ENCODE measurements around the gene CCNG2. TPM values are rescaled to one million over a fixed set of nuclear protein-coding genes. Genes with fewer than 3 reads are reported as not detected.

The CCNG2 gene
- total RNA-seq, 1 experiment from 2014 or later: 10.6 TPM

DNA sequence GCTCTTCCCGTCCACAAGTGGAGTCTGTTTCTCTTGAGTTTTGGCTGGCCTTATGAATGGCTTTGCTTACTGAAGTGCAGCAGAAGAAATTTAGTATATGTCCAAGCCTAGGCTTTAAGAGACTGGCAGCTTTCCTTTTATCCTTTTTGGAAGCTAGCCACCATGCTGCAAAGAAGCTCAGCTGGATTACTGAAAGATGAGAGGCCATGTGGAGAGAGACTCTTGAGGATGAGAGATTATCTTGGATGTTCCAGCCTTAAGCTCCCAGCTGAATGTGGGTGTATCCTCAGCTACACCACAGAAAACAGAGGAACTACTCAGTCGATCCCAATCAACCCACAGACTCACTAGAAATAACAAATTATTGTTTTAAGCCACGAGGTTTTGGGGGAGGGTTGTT lies 12.5 kb downstream of the CCNG2 start:
- H4K8ac ChIP-seq (replicated peaks; ENCODE audit: insufficient read length, low read depth, low read length): no peak overlapping the region
- Mint-ChIP-seq H3K36me3 (ENCODE audit: insufficient read depth in 1 of 3, low read depth in 3 of 3) (peaks cover 15 to 55% (median 54%) of the 10 kb centered on the region in 3 experiments), H3K9me3 (no peaks in the 10 kb centered on the region), H3K4me1 (peaks cover 0 to 11% of the 10 kb centered on the region in 2 experiments; a peak in 3 of 4 replicates), H3K27me3 (ENCODE audit: low read depth) (peaks cover 25% of the 10 kb centered on the region), H3K4me3 (no peak overlapping the region), H3K27ac (no peak overlapping the region)
- H3K79me1 ChIP-seq (ENCODE audit: insufficient read depth, low read depth, low read length, poor library complexity, severe bottlenecking): no peaks in the 10 kb centered on the region
- H2BK20ac ChIP-seq (ENCODE audit: low read depth, low read length, poor library complexity, severe bottlenecking): no peak overlapping the region
- H3K23me2 ChIP-seq (ENCODE audit: insufficient read length, low read depth, low read length, poor library complexity, severe bottlenecking): no peaks in the 10 kb centered on the region
- no peak overlapping the region for H3K14ac ChIP-seq (ENCODE audit: insufficient read depth, low read length)
- no peak overlapping the region for H3K27ac ChIP-seq (ENCODE audit: insufficient read length, low read depth, low read length)
- no peak overlapping the region for H3K4ac ChIP-seq (ENCODE audit: low read depth, low read length)
- H3K9me3 ChIP-seq (ENCODE audit: control insufficient read depth, low read depth, low read length): no peaks in the 10 kb centered on the region
- no peak overlapping the region for H4K91ac ChIP-seq (ENCODE audit: insufficient read length, low read depth, low read length)
- H3K9ac ChIP-seq (ENCODE audit: extremely low read depth, insufficient read length, low read length): no peak overlapping the region
- no peak for TF ChIP-seq CTCF (conservative IDR thresholded peaks at IDR 0.05)
- H2BK12ac ChIP-seq (ENCODE audit: insufficient read length, low read depth, low read length): no peak overlapping the region
- no peak overlapping the region for H3T11ph ChIP-seq (ENCODE audit: low read length)
- H4K20me1 ChIP-seq (ENCODE audit: control insufficient read depth, insufficient read depth, insufficient read length): no peaks in the 10 kb centered on the region
- H2AK5ac ChIP-seq (ENCODE audit: insufficient read length, low read length): no peak overlapping the region
- H2BK15ac ChIP-seq (ENCODE audit: low read depth, low read length): no peak overlapping the region
- no peak overlapping the region for H3K56ac ChIP-seq (ENCODE audit: insufficient read length, low read depth, low read length)
- H3K4me2 ChIP-seq (ENCODE audit: insufficient read depth, insufficient read length, low read length): no peak overlapping the region
- no CpG with 5 or more reads among the region's 3 CpGs for whole genome bisulfite sequencing (ENCODE audit: extremely low coverage, insufficient read length, low lambda C conversion rate)
- H3K4me1 ChIP-seq (ENCODE audit: insufficient read depth, low read length): no peaks in the 10 kb centered on the region
- H3K79me2 ChIP-seq (ENCODE audit: insufficient read depth, low read length): no peaks in the 10 kb centered on the region
- no peak overlapping the region for H2BK5ac ChIP-seq (ENCODE audit: insufficient read length, low read length)
- no peak overlapping the region for H3K23ac ChIP-seq (ENCODE audit: insufficient read length, low read depth, low read length)
- H4K5ac ChIP-seq (ENCODE audit: insufficient read length, low read depth, low read length): no peak overlapping the region
- no peak for DNase-seq
- no peak overlapping the region for H3K18ac ChIP-seq (ENCODE audit: insufficient read length, low read depth, low read length)
- H2BK120ac ChIP-seq (ENCODE audit: low read depth, low read length, poor library complexity, severe bottlenecking): no peak overlapping the region
- H3K27me3 ChIP-seq (ENCODE audit: insufficient read depth, low read length): peaks cover 11% of the 10 kb centered on the region; the same call in 1 of the 2 replicates
- no peak overlapping the region for H2AFZ ChIP-seq (ENCODE audit: low read length)

Data from H9 (cell line).